ENCODE data around the gene MED19. TPM values are rescaled to one million over a fixed set of nuclear protein-coding genes. Genes with fewer than 3 reads are reported as not detected.

The MED19 gene
- polyA plus RNA-seq, 1 donor = 13.2 TPM

Other genes with a start within 250 kb of the MED19 start
- gene SLC43A1, start 196.5 kb downstream of the MED19 start, polyA plus RNA-seq (ENCODE audit: insufficient read length) = 14.1 TPM
- gene TIMM10, start 181.5 kb downstream of the MED19 start, polyA plus RNA-seq (ENCODE audit: insufficient read length) = 40.7 TPM
- gene SMTNL1, start 174.6 kb downstream of the MED19 start, polyA plus RNA-seq (ENCODE audit: insufficient read length) = 246 TPM
- gene UBE2L6, start 144.5 kb downstream of the MED19 start, polyA plus RNA-seq (ENCODE audit: insufficient read length) = 24.6 TPM
- gene SERPING1, start 114.5 kb downstream of the MED19 start, polyA plus RNA-seq (ENCODE audit: insufficient read length) = 88.8 TPM
- gene YPEL4, start 62.3 kb downstream of the MED19 start, polyA plus RNA-seq (ENCODE audit: insufficient read length) = 2.1 TPM
- gene CLP1, start 54.5 kb downstream of the MED19 start, polyA plus RNA-seq (ENCODE audit: insufficient read length) = 8.5 TPM
- gene ZDHHC5, start 44.1 kb downstream of the MED19 start, polyA plus RNA-seq (ENCODE audit: insufficient read length) = 31.0 TPM
- gene TMX2, start 378 bp upstream of the MED19 start, polyA plus RNA-seq (ENCODE audit: insufficient read length) = 53.8 TPM
- 67.3 TPM for gene SELENOH, start 29.3 kb upstream of the MED19 start, polyA plus RNA-seq (ENCODE audit: insufficient read length)
- gene BTBD18, start 39.6 kb upstream of the MED19 start, polyA plus RNA-seq (ENCODE audit: insufficient read length) = 0.19 TPM
- 131 TPM for gene CTNND1, start 49.6 kb upstream of the MED19 start, polyA plus RNA-seq (ENCODE audit: insufficient read length)